NCI-H460 (cell line): ENCODE results near the gene CDH16. TPM values are rescaled to one million over a fixed set of nuclear protein-coding genes. Genes with fewer than 3 reads are reported as not detected.
"Not testable (repeated sequence)": the region's sequence is repeated elsewhere in the genome, so short reads cannot be mapped to it uniquely, and the experiment has no call there.

Experiments
- DNase-seq: peaks from one replicate; pipeline ENCODE4 v3.0.0-alpha.2; 2016; ENCODE audit warnings: low read depth; ENCODE audit errors: extremely low read depth
- total RNA-seq: library from RNA; depleted of rRNA; stranded (reverse); fragments of >200 nt; shearing (Covaris generic); gene quantifications from 2 replicates; pipeline ENCODE4 v1.2.3, GENCODE V29; 2014

CDH16 gene
- total RNA-seq, 1 experiment from 2014 or later: not detected

- peak; percentile 92 for DNase-seq
These were observed 28.8 kb upstream of the CDH16 start for GRCh38 chr16:66947302-66948065.

DNA sequence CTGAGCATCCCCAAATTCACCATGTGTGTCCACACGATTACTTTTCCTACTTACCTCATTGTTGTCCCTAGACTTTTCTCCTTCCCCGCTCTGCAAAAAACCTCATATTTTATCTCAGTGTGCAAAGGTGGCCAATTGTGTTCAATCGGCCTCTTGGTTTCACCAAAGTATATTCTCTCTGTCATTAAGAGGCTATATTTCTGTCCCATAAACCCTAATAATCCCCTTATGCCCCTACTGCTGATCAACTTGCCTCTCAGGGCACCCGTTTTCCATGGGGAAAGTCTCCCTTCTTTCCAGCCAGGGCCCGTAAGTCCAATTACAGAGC is 28.3 kb upstream of the CDH16 start:
- DNase-seq: no peak

- no peak for DNase-seq
These were observed 27.9 kb upstream of the CDH16 start for GRCh38 chr16:66946541-66946940.

DNA sequence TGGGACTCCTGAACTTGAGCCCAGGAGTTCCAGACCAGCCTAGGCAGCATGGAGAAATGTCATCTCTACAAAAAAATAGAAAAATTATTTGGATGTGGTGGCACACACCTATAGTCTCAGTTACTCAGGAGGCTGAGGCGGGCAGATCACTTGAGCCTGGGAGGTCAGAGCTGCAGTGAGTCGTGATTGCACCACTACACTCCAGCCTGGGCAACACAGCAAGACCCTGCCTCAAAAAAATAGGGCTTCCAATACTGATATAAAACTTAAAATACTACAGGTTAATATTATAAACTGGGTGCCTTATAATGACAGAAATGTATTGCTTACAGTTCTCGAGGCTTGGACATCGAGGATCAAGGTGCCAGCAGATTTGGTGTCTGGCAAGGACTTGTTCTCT is 27.3 kb upstream of the CDH16 start:
- DNase-seq: no peak

DNA sequence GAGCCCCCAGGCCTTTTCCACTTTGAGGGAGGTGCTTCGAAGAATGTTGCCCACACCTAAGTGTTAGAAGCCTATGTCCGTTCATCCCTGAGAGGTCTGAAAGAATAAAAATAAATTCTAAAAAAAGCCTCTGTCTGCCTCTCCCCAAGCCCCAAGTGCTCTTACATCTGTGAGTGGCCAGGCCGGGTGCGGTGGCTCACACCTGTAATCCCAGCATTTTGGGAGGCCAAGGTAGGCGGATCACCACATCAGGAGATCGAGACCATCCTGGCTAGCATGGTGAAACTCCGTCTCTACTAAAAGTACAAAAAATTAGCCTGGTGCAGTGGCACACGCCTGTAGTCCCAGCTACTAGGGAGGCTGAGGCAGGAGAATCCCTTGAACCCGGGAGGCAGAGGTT is 26.3 kb upstream of the CDH16 start:
- DNase-seq: not testable (repeated sequence)

- no peak for DNase-seq
These were observed 25.4 kb upstream of the CDH16 start for GRCh38 chr16:66944054-66944441.

- DNase-seq: no peak
These were observed 24.9 kb upstream of the CDH16 start for GRCh38 chr16:66943426-66944053.

- DNase-seq: no peak
These were observed 24.3 kb upstream of the CDH16 start for GRCh38 chr16:66942981-66943380.

GRCh38 chr16:66940236-66940635 is 21.6 kb upstream of the CDH16 start:
- DNase-seq: no peak

GRCh38 chr16:66939366-66939765 is 20.7 kb upstream of the CDH16 start:
- no peak for DNase-seq

GRCh38 chr16:66937725-66938337 is 19.1 kb upstream of the CDH16 start:
- no peak for DNase-seq

DNA sequence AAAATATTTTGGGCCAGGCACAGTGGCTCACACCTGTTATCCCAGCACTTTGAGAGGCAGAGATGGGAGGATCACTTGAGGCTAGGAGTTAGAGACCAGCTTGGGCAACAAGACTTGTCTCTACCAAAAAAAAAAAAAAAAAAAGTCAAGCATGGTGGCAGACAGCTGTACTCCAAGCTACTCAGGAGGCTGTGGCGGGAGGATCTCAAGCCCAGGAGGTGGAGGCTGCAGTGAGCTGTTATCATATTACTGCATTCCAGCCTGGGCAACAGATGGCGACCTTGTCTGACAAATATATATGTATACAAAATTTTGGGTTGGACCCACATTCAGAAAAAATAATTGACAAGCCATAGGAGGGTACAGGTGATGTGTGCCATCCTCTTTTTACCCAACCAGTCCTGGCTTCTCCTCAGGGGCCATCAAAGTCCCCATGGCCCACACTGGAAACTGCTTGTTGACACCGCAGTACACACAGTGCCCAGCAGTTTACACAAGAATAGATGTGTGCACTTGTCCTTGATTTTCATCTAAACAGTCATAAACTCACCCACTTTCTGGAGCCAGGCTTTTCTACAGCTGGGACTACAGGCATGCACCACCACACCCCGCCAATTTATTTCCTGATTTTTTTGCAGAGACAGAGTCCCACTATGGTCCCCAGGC is 18.3 kb upstream of the CDH16 start:
- no peak for DNase-seq

DNA sequence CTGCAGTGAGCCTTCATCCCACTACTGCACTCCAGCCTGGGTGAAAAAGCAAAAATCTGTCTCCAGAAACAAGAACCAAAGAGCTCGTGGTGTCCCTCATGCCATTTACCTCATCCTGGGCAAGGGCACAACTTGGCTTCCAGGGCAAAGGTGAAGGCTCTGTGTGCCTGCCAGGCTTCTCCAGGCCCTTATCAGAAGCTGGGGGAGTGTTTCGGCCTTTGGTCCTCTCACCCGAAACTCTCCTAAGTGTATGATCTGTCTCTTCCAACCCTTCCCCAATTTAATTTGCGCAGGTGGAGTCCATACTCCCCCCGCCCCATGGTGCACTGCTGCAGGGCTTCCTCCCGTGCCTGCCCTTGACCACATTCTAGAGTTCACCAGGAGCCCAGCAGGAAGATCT is 17.8 kb upstream of the CDH16 start:
- DNase-seq: no peak

GRCh38 chr16:66935314-66936011 is 16.8 kb upstream of the CDH16 start, which contains the start of gene CES2:
Gene CES2, plus strand, starts transcription at chr16:66935516. Its CDS starts 120 bp downstream, at chr16:66935636.
- no peak for DNase-seq

DNA sequence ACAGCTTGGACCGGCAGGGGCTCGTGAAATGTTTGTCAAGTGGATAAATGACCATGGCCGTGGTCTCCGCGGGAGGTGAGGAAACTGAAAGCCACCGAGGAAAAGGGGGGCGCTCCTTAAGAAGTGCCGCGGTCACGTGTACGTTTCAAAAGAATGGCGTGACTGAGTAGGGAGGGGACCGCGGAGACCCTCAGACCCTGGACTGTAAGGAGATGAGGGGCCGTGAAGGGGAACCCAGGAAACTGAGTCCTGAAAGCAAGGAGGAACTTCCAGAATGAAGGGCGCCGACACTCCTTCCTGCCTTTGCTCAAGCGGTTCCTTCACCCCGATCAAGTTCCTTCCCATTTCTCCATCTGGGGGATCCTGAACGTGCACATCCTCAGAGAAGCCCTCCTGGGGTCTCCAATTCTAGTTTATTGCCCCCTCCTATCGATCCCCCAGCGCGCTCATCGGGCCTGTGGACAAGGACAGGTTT is 16.2 kb upstream of the CDH16 start:
- DNase-seq: not testable (repeated sequence)

DNA sequence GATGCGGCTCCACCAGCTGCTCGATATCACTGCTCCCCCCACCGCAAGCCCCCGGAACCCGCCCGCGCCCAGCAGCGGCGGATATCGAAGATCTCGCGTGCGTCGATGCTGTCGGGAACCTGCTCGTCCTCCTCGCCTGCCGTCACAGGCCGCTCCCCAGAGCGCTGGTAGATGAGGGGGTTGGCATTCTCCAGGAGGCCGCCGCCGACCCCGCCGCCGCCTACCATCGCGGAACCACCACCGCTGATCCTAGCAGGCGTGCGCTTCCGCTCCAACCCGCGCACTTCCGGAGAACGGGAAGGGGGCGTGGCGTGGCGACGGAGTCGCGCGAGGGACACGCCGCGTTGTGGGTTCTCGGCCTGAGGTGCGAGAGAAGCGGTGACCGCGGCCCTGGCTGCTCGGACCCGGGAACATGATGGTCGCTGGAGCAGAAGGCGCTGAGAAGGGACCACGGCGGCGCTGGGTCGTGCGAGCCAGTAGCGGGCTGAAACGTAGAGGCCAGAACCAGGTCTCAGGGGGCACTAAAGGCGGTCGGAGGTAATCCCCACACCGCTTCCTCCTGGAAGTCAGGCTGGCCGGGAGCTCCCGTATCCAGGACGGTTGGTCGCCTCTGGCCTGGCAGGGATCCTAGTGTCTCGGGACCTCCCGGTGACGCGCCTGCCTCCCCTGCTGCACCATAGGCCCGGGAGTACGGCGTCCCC is 15.6 kb upstream of the CDH16 start, which contains the start of gene CIAO2B:
TSS of gene CIAO2B (minus strand) at position 265 of the 701 bp plus-strand sequence. CDS start at position 227, 38 bp downstream.
- peak; percentile 82 for DNase-seq

DNA sequence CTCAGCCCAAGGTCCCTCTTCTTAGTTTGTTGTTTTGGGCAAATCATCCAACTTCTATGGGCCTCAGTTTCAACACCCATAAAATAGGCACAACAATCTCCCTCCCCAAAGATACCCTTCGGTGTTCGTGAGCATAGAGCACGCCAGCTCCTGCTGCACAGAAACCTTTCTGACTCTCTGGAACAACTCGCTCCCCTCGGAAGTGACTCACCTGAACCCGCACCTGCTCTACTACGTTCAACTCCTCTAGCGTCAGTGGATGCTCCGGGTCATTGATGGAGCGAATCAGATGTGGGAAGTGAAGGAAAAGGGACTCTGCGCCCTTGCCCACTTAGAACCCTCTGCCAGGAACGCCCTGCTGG is 15.1 kb upstream of the CDH16 start:
- DNase-seq: no peak

DNA sequence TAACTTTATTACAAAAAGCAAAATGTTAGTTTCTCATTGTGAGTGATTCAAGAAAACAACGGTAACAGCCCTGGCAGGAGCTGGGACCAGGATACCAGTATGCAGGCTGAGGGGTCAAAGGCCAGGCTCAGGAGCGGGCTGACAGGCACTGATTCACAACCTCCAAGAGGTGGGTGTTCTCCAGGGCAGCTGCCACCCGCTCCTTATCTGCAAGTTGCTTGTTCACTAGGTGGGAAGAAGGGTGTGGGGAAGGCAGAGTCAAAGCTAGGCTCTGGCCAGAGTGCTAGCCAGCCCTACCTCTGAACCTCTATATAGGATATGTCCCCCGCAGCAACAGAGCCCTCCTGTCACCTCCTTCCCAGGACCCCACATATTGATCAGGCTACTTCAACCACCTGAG is 13.4 kb upstream of the CDH16 start:
- DNase-seq: no peak

GRCh38 chr16:66931665-66932064 is 13.0 kb upstream of the CDH16 start:
- no peak for DNase-seq

- DNase-seq: no peak
These were observed 11.5 kb upstream of the CDH16 start for GRCh38 chr16:66930189-66930588.
